Measurements from ENCODE around the gene CFAP46. TPM values are rescaled to one million over a fixed set of nuclear protein-coding genes. Genes with fewer than 3 reads are reported as not detected.
A peak's percentile ranks its signal among the peaks of the same experiment; 100 is the strongest.

The CFAP46 gene
- total and polyA plus RNA-seq, 2 of the 4 experiments (the other 2 are of a cell fraction) = 1.3 to 1.8 TPM

DNA sequence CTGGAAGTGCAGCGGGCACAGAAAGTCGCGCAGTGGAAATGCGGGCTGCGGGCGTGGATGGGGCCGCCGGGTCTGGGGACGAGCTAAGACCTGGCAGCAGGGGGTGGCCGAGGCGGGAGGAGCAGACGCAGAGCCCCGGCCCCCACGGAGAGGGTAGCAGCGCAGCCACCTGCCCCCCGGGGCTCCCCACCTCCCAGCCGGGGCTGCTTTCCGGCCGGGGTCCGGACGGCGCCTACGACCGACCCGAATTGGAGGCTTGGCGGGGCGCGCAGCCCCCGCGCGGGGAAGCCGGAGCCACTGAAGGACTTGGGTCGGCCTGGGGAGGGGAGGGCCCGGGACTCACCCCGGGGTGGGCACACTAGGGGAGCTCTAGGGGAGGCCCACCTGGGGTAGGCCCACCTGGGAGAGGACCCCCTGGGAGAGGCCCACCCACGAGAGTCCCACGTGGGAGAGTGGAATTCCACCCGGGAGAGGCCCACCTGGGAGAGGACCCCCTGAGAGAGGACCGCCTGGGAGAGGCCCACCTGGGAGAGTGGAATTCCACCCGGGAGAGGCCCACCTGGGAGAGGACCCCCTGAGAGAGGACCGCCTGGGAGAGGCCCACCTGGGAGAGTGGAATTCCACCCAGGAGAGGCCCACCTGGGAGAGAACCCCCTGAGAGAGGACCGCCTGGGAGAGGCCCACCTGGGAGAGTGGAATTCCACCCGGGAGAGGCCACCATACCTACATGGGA, 854 bp upstream of the CFAP46 start:
- Histone ChIP-seq H3K36me3 (ENCODE audit: control insufficient read depth, insufficient read depth, low read length) (no peaks in the 10 kb centered on the region), H3K4me2 (ENCODE audit: low read depth, low read length) (peak overlapping the region; percentile 82), H2AFZ (replicated peaks; ENCODE audit: low read length, poor library complexity) (peak overlapping the region; percentile 77), H3K14ac (replicated peaks; ENCODE audit: low read depth, low read length) (no peak overlapping the region), H3K79me1 (ENCODE audit: low read depth in 1 of 2, low read length in 2 of 2) (no peaks in the 10 kb centered on the region), H2BK120ac (ENCODE audit: low read depth, low read length) (no peak overlapping the region), H3K27ac (ENCODE audit: insufficient read depth, low read length) (no peak overlapping the region), H4K8ac (ENCODE audit: low read depth in 2 of 2, low read length in 2 of 2) (peak overlapping the region; percentile 26 to 70; a peak in 2 of 4 replicates), H2AK5ac (ENCODE audit: low read depth, low read length) (no peak overlapping the region), H4K5ac (ENCODE audit: low read depth, low read length) (no peak overlapping the region), H2BK20ac (ENCODE audit: low read depth, low read length) (no peak overlapping the region), H3K18ac (ENCODE audit: low read depth, low read length) (no peak overlapping the region), H3K9me1 (ENCODE audit: insufficient read depth, low read length) (no peaks in the 10 kb centered on the region), H2BK15ac (ENCODE audit: low read depth, low read length) (no peak overlapping the region), H3K9me3 (ENCODE audit: control insufficient read depth, insufficient read depth, low read length) (no peaks in the 10 kb centered on the region), H2BK5ac (ENCODE audit: low read depth, low read length, poor library complexity, severe bottlenecking) (no peak overlapping the region), H3K27me3 (ENCODE audit: control insufficient read depth, insufficient read depth, low read length) (peaks cover 2% of the 10 kb centered on the region), H4K91ac (ENCODE audit: insufficient read depth, low read depth, low read length) (no peak overlapping the region), H4K20me1 (ENCODE audit: insufficient read depth, low read length) (no peaks in the 10 kb centered on the region), H3K23ac (ENCODE audit: low read depth, low read length) (no peak overlapping the region), H3K4me1 (ENCODE audit: control insufficient read depth, insufficient read depth, low read length) (peaks cover 3% of the 10 kb centered on the region; the same call in 1 of the 2 replicates), H3K4ac (ENCODE audit: low read depth, low read length) (no peak overlapping the region), H2AK9ac (replicated peaks; ENCODE audit: low read depth, low read length, poor library complexity) (no peak overlapping the region), H3K56ac (ENCODE audit: extremely low read depth, insufficient read depth, low read length) (no peak overlapping the region), H3K9ac (ENCODE audit: low read depth, low read length) (peak overlapping the region; percentile 7; the same call in 1 of the 2 replicates), H3K4me3 (ENCODE audit: insufficient read depth, low read depth, low read length) (peak overlapping the region; percentile 48; the same call in 1 of the 2 replicates)
- ChIA-PET POLR2A (ENCODE audit: unreplicated experiment) (no interaction called here), CTCF (no interaction called here)
- ATAC-seq (ENCODE audit: low read depth) (no peak; the same call in 1 of the 2 replicates), DNase-seq (no peak)
- dilution Hi-C loops (cut with HindIII; ENCODE audit: low sequenced_read_pairs, unreplicated experiment) (no loop called here), in situ Hi-C loops (cut with MboI; ENCODE audit: low sequenced_read_pairs) (no loop called here), intact Hi-C loops (cut with micrococcal nuclease) (loop anchor here (5.0 kb wide), 1 partner anchor 291 kb away; no protein-coding TSS in a partner anchor)
- TF ChIP-seq RFX5 (IDR thresholded peaks at IDR 0.05; ENCODE audit: low read depth, low read length) (no peak), MXI1 (IDR thresholded peaks at IDR 0.05; ENCODE audit: borderline replicate concordance, low read depth, low read length) (no peak), RCOR1 (IDR thresholded peaks at IDR 0.05; ENCODE audit: insufficient replicate concordance, low read length) (no peak), MAZ (IDR thresholded peaks at IDR 0.05; ENCODE audit: borderline replicate concordance, low read depth, low read length) (no peak), FOS (IDR thresholded peaks at IDR 0.05; ENCODE audit: low read depth, low read length) (no peak), RAD21 (IDR thresholded peaks at IDR 0.05; ENCODE audit: low read length) (no peak)
- TF ChIP-seq, protein P1, sequence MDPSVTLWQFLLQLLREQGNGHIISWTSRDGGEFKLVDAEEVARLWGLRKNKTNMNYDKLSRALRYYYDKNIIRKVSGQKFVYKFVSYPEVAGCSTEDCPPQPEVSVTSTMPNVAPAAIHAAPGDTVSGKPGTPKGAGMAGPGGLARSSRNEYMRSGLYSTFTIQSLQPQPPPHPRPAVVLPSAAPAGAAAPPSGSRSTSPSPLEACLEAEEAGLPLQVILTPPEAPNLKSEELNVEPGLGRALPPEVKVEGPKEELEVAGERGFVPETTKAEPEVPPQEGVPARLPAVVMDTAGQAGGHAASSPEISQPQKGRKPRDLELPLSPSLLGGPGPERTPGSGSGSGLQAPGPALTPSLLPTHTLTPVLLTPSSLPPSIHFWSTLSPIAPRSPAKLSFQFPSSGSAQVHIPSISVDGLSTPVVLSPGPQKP (IDR thresholded peaks at IDR 0.05; ENCODE audit: borderline replicate concordance, low read depth, low read length) = no peak
- TF ChIP-seq, protein P2, sequence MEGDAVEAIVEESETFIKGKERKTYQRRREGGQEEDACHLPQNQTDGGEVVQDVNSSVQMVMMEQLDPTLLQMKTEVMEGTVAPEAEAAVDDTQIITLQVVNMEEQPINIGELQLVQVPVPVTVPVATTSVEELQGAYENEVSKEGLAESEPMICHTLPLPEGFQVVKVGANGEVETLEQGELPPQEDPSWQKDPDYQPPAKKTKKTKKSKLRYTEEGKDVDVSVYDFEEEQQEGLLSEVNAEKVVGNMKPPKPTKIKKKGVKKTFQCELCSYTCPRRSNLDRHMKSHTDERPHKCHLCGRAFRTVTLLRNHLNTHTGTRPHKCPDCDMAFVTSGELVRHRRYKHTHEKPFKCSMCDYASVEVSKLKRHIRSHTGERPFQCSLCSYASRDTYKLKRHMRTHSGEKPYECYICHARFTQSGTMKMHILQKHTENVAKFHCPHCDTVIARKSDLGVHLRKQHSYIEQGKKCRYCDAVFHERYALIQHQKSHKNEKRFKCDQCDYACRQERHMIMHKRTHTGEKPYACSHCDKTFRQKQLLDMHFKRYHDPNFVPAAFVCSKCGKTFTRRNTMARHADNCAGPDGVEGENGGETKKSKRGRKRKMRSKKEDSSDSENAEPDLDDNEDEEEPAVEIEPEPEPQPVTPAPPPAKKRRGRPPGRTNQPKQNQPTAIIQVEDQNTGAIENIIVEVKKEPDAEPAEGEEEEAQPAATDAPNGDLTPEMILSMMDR (conservative IDR thresholded peaks at IDR 0.05; ENCODE audit: low read depth, low read length) = no peak
- BruUV-seq (replicated peaks) = no TSS peak
- 17% methylated on average over 14 of the region's 43 CpGs; no CpG with 5 or more reads in 1 of the 2 experiments for WGBS, 2 experiments (ENCODE audit: extremely low coverage in 2 of 2, insufficient read length in 1 of 2)
